GM21360 (cell line): ENCODE data around the gene SFMBT2.
"Not testable (repeated sequence)": the region's sequence is repeated elsewhere in the genome, so short reads cannot be mapped to it uniquely, and the experiment has no call there.

Experiments used
- ATAC-seq: cut with Tn5 transposase; IDR thresholded peaks from one replicate; pipeline ENCODE4 v1.9.1; 2021; ENCODE audit warnings: mild to moderate bottlenecking, moderate library complexity; ENCODE audit not compliant: unreplicated experiment

Gene SFMBT2

DNA sequence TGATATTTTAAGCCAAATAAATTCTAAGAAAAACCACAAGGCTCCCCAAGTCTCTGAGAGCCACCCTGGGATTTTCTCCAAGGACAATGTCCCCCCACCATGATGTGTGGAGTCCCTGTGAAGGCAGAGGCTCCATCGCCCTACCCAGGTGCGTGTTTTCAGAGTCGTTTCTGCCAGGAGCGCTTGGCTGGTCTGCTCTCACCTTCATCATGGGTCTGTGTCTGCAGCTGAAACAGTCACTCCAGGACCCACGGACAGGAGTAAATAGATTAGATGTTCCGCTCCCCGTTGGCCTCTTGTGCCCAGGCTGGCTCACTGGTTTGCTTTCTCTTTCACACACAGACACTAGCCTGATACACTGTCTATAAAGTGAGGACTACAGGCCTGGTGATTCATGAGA, 217.5 kb downstream of the SFMBT2 start:
- no peak for ATAC-seq

DNA sequence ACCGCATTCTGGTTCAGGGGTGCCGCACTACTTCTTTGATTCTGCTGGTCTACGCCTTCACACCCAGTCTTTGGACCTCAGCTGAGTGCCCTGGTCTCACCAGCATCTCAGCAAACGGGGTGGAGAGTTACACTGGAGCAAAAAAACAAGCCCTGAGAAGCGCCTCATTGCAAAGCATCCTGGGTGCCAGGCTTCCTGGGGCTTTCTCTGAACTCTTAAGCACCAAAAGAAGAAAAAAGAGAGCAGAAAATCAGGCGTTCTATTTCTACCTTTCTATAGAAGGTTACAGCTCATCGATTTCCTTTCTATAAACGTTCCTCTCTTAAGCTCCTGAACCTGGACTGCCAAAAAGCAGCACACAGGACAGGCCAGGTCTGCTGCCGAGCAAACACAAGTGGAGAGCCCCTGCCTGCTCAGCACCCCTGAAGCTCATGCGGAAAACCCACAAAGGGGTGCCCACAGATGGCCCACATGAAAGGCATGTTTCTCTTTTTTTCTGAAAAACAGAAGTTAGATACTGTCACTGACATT, 217.9 kb downstream of the SFMBT2 start:
- ATAC-seq: no peak

DNA sequence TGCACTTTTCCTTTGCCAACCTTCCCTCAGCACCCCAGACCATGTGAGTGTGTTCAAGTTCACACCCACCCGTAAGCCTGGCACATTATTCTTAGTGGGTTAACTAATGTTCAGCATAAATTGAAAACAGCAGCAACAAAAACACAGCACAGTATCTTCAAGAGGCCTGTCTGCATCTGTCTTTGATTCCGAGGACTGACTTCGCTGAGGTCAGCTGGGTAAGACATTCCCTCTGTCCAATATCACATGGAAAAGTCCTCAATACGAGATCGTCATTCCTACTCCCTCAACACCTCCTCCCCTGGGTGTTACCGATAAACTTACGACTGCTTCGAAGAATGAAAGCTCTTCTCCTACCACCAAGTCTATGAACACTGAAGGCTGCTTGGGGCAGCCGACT, 218.8 kb downstream of the SFMBT2 start:
- ATAC-seq: no peak

DNA sequence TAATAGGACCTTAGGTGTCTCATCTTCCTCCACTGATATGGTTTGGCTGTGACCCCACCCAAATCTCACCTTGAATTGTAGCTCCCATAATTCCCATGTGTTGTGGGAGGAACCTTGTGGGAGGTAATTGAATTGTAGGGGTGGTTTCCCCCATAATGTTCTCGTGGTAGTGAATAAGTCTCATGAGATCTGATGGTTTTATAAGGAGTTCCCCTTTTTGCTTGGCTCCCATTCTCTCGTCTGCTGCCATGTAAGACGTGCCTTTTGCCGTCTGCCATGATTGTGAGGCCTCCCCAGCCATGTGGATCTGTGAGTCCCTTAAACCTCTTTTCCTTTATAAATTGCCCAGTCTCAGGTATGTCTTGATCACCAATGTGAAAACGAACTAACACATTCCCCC, 220.1 kb downstream of the SFMBT2 start:
- ATAC-seq: not testable (repeated sequence)

DNA sequence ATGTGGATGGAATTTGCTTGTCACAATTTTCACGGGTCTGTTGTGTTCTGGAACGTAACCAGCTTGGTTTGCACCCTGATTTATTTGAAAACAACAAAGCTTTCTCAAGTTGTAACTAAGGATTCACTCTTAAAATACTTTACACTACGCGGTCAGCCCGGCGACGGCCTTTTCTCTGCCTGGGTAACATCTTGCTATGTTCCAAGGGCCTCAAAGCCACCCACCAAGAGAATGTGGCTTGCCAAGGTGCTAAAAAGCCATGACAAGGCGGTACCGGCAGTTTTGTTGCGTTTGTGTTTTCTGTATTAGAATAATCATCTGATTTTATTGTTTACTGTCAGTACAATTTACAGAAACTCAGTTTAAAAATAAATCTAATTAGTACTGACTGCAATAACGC, 220.9 kb downstream of the SFMBT2 start:
- ATAC-seq: no peak

DNA sequence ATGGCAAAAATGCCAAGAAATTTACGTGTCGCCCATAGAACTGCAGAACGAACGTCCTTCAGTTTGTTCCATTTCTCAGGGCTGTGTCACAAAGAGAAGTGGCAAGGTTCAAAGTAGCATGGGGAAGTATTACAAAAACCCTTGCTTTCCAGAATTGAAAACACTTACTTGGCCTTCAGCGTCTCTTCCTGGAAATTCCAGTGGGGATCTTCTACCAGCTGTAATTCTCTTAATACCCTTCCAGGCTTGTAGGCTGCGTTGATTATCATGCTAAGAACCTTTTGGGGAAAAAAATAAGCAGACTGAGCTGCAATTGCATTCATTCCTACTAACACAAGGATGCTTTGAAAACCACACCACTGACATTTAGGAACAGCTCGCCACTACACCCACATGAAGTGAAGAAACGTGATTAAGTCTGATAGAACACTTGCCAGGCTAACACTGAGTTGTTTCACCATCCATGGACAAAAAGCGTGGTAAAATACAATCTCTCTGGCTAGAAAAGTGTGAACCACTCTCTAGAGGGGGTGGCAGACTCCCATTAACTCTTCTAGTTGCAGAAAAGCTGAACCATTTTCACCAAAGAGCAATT, 222.3 kb downstream of the SFMBT2 start:
- ATAC-seq: no peak

DNA sequence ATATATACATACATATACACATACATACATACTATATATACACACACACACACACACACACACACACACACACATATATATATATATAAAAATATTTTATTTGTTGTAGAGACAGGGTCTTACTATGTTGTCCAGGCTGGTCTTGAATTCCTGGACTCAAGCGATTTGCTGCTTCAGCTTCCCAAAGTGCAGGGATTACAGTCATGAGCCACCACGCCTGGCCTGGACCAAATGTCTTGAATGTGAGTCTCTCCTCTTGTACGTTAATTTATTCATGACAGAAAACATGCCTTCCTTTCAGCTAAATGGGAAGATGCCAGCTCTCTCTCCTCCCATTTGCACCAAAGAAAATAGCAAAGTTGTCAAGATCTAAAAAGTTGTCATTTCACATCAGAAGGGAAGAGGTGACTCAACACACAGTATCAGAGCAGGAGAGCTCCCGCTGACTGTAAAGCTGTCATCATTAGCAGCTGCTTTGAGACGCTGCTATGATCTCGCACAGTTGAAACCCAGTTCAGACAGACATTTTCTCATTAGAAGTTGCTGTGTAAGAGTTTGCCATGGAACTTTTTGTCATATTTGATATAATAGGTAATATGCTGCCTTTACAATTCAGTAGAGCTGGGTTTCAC, 224.3 kb downstream of the SFMBT2 start:
- no peak for ATAC-seq

DNA sequence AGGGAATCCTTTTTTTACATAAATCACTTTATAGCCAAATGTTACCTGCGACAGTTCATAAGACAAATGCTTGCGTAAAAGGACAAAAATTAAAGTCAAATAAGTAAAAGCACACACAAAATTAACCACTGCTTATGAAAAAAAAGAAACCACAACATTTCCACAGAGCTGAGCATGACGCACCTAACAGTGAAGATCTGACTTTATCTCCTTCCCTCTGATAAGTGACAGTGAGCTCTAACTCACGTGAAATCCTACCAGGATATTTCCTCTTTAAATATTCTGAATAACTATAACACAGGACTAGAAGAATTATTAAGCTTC, 225.5 kb downstream of the SFMBT2 start:
- no peak for ATAC-seq

DNA sequence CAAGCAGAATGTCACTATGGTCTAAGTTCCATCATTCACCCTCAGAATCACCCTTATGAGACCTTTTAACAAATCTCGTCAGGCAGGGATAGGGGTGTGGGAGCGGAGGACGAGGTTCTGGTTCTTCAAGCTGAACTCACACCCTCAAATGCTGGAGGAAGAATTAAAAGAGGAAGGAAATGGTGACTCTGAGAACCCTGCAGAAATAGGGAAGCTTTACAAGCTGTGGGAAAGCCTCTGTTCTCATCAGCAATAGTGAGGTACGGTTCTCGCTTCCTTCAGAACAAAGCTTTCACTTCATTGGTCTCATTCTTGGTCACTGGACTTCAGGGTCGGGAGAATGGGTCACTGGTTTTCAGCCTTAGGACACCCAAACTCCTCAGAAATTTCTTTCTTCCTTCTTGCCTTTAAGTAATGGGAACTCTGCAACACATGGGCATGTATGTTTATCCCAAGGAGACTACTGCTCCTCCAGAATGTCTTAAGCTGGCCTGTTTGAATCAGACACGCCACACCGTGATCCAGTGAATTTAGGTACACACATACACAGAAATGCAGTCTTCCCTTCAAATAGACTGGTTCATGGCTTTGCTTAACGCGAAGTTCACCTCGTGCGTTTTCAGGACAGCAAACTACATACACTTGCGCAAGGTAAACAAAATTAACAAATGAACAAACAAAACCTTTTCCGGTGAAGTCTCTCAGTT, 226.0 kb downstream of the SFMBT2 start:
- ATAC-seq: peak; percentile 52

DNA sequence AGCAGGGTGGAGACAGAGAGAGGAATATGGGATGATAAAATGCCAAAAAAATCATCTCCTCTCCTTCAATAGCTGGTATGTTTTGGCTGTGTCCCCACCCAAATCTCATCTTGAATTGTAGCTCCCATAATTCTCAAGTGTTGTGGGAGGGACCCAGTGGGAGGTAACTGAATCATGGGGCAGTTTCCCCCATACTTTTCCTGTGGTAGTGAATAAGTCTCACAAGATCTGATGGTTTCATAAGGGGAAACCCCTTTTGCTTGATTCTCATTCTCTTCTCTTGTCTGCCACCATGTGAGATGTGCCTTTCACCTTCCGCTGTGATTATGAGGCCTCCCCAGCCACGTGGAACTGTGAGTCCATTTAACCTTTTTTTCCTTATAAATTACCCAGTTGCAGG, 226.7 kb downstream of the SFMBT2 start:
- ATAC-seq: not testable (repeated sequence)

DNA sequence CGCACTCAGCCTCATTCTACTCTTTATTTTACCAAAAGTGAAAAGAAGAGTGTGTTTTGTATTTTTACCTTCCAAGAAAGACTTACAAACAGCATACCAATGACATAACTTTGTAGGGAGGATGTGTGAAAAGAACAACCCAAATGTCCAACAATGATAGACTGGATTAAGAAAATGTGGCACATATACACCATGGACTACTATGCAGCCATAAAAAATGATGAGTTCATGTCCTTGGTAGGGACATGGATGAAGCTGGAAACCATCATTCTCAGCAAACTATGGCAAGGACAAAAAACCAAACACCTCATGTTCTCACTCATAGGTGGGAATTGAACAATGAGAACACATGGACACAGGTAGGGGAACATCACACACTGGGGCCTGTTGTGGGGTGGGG, 228.5 kb downstream of the SFMBT2 start:
- ATAC-seq: not testable (repeated sequence)

DNA sequence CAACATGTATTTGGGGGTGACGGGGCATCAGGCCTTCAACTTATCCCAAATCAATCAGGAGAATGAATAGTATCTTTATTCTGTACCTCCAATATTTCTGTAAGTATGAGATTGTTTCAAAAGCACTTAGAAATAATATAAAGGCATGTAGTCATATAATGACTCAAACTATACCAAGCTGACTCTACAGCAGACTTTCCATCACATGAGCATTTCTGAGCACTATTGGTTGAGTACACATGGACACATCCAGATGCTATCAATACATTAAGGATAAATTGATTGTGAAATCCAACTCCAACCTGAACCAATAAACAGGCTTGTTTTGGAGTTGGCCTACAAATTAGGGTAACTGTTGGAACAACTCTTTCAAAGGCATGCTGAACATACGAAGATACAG, 229.4 kb downstream of the SFMBT2 start:
- ATAC-seq: no peak

DNA sequence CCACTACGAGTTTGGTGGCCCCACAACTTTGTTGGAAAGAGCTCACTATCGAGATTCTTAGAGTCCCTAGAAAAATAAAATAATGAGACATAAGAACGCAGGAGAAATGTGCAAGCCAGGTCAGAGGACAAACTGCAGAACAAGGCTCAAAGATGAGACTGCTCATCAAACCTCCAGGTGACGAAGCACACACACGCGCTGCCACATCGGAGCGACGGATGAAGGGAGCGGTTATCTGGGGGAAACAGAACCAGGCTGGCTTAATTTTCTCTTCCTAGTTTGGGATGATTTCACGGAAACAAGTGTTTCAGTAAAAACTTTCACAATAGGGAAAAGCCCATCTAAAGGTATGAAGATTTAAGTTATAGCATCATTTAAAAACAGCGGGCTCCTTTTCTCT, 231.3 kb downstream of the SFMBT2 start:
- no peak for ATAC-seq

DNA sequence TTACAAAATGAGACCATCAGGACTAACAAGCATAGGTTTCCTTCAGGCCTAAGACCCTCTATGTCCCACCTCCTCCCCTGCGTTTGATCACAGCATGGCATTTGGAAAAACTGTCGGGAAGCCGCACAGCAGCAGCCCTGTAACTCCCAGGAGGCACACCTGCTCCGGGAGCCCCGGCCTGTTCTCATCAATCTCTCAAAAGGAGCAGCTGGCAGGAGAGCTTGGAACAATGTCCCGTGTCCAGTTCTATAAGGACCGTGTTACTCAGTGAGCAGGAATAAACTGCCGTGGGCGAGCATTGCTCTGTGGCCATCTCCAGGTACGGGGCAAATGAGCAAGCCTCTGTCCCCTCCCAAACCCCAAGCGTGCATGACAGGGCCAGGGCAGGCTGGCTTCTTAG, 236.9 kb downstream of the SFMBT2 start:
- ATAC-seq: no peak

DNA sequence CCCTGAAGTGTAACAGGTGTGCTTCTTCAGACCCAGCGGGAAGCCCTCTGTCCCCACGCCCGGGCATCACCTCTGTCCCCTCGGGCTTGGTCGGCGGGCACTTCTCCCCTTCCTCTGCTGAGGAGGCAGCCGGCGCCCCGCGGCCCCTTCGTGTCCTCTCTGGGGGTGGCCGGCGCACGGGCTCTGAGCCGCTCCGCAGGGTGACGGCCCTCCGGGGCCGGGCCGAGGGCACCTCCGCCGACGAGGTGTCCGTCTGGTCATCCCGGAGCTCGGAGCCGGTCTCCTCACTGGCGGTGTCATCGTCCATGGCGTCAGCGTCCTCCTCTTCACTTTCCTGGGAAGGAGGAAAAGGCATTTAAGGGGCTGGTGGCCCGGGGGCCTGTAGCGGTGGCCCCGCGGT, 239.0 kb downstream of the SFMBT2 start:
- ATAC-seq: no peak

DNA sequence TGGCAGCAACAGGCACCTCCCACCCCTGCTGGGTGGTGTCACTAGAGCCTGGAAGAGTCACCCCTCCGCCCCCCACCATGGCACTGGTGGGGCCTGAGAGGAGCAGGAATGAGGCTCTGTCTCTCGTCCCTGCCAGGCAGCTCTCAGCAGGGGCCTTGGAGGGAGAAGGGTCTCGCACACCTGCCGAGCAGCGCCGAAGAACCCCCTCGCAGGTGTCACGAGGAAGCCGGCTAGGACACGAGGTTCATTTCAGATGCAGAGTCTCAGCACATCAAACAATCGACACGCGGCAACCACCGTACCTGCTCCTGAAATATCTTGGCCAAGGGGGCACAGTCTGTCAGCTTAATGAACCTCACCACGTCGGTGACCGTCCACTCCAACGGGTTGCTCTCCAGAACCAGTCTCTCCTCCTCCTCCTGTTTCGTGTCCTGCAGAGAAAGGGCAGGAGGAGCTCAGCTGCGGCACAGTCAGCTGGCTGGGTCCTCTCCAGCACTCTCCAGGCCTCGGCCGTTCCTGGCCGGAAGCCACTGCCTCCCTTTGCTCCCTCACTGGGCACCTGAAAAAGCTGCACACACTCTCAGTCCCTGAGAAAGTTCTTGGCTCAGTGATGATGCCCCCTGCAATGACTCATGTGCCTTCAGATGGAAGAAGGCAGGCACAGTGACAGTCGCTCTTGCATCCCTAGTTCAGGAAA, 240.1 kb downstream of the SFMBT2 start:
- no peak for ATAC-seq

DNA sequence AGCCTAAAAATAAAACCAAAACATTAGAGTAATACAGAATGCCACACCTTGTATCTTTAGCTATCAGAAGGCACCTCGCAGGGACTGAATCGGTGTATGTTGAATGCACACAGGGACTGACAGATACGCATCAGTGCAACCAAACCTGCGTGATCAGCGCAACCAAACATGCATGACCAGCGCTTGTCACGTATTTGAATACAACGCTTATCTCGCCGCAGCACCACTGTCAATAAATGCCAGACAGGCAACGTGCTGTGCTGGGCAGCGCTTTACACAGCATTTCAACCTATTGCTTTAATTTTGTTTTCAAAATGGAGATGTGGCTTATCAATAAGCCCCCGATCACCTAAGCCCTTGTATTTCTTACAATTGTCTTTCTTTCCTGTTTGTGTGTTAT, 242.4 kb downstream of the SFMBT2 start:
- ATAC-seq: no peak

DNA sequence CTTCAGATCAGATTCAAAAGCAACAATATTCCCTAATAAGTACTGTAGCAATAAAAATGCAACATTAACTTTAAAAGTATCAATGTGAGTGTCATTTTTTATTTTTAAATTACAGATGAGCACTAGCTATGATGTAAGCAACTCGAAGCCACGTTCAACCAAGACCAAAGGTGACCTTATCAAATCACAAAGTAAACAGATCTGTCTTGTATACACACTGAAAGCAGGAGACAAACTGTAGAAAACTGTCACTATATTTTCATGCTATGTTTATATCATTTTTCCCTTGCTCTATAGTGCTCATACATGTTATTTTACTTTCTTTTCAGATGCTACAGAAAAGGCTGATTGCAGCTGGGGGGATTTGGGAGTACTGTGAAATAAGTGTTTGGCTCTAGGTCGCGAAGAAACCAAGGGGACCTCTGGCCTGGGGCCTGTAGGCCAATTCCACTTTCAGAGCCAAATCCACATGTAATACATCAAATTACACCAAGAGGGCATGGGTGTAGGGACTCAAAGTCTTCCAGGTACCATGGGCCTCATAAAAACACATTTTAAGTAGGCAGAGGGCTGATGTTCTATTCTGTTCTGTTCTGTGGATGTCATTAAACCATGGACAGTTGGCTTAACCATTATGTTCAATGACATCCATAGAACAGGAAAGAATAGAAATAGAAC, 245.2 kb downstream of the SFMBT2 start:
- no peak for ATAC-seq

DNA sequence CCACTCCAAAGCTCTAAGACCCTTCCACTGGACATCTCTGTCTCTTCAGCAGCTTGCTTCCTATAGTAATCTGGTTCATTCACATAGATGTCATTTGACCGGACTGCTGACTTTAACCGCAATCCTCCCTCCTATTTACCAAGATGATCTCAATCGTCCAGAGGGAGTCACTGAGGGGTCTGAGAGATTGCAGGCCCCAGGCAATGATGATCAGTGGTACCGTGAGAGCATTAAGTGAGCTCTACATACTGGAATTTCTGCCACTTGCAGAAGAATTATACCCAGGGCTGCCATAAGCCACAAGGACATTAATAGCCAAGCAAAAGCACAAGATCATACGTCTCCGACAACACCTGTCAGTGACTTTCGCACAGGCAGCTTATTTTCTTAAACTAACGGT, 245.9 kb downstream of the SFMBT2 start:
- ATAC-seq: no peak

DNA sequence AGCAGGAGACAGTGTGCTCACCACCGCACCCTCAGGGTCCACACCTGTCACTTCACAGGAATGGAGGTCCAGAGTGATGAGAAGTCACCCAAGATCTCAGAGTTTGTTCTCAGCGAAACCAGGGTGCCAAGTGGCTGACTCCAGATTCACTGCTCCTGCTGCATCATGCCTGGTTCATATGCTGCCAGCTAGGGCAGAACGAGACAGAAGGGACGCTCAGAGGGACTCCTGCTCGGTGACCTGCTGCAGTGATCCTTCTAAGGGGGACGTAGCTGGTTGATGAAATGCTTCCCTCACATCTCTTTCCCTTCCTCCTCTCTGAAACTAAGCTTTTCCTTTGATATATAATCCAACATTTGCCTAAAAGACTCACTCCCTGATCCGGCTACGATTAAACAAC, 248.5 kb downstream of the SFMBT2 start:
- ATAC-seq: no peak
